Natural killer cell (primary cell): ENCODE results near the gene TELO2. TPM values are rescaled to one million over a fixed set of nuclear protein-coding genes. Genes with fewer than 3 reads are reported as not detected.

Source experiments
- ATAC-seq, 3 donors: fragments of 150-1000 bp in 2 of 3; fragments of 200-7000 bp in 1 of 3; cut with Tn5 transposase; 1 replicate in 1 of 3; 2 replicates in 2 of 3; pipeline ENCODE4 v1.10.0; 2021; ENCODE audit warnings: mild to moderate bottlenecking in 2 of 3, moderate library complexity in 2 of 3
- DNase-seq, 2 donors: peaks; one replicate each; pipeline versions ENCODE4 v3.0.0 to v3.0.0-alpha.2; 2013 to 2021; ENCODE audit warnings: mixed read lengths in 1 of 2
- H3K27ac ChIP-seq: one replicate; pipeline ENCODE4 v1.5.1; 2013; ENCODE audit warnings: mild to moderate bottlenecking, low read length
- H3K27me3 ChIP-seq: one replicate; pipeline ENCODE4 v1.6.1; 2013; ENCODE audit warnings: low read length; ENCODE audit not compliant: control insufficient read depth, insufficient read depth
- H3K36me3 ChIP-seq: one replicate; pipeline ENCODE4 v1.6.1; 2013; ENCODE audit warnings: low read length; ENCODE audit not compliant: control insufficient read depth, insufficient read depth
- H3K4me1 ChIP-seq: one replicate; pipeline ENCODE4 v1.6.1; 2013; ENCODE audit warnings: low read length; ENCODE audit not compliant: control insufficient read depth, insufficient read depth
- H3K4me3 ChIP-seq: one replicate; pipeline ENCODE4 v1.5.1; 2013; ENCODE audit warnings: low read length
- H3K9me3 ChIP-seq: one replicate; pipeline ENCODE4 v1.6.1; 2013; ENCODE audit warnings: low read length; ENCODE audit not compliant: control insufficient read depth, insufficient read depth
- H3K27ac Mint-ChIP-seq, 2 donors: one replicate each; pipeline ENCODE4 v1.8.0; 2022; ENCODE audit warnings: mild to moderate bottlenecking in 2 of 2, mixed read lengths in 2 of 2, moderate library complexity in 1 of 2
- H3K27me3 Mint-ChIP-seq, 2 donors: one replicate each; pipeline ENCODE4 v1.8.0; 2022; ENCODE audit warnings: low read depth in 2 of 2, mixed read lengths in 2 of 2
- H3K36me3 Mint-ChIP-seq: one replicate; pipeline ENCODE4 v1.8.0; 2022; ENCODE audit warnings: mixed read lengths
- H3K4me1 Mint-ChIP-seq, 2 donors: one replicate each; pipeline ENCODE4 v1.8.0; 2022; ENCODE audit warnings: mixed read lengths in 2 of 2
- H3K4me3 Mint-ChIP-seq: one replicate; pipeline ENCODE4 v1.8.0; 2022; ENCODE audit warnings: mild to moderate bottlenecking, moderate library complexity, mixed read lengths
- H3K9me3 Mint-ChIP-seq, 2 donors: one replicate each; pipeline ENCODE4 v1.8.0; 2022; ENCODE audit warnings: mixed read lengths in 2 of 2
- CTCF ChIP-seq: fragments of 200-600 bp; IDR thresholded peaks from one replicate; pipeline ENCODE4 v1.8.0; 2022; ENCODE audit warnings: antibody characterized with exemption
- WGBS: methylation state at CpG from one replicate; pipeline ENCODE4 v1.1.7; 2013; ENCODE audit warnings: missing lambda C conversion rate; ENCODE audit not compliant: insufficient coverage; 5-methylcytosine and 5-hydroxymethylcytosine counted together
- intact Hi-C: fragments of 100-400 bp; cut with micrococcal nuclease; formaldehyde crosslinking; loops from one replicate; pipeline ENCODE4 v1.14.2; 2022
- total RNA-seq, 4 donors: library from RNA; stranded (reverse); fragments of 120-200 nt in 1 of 4; gene quantifications; one replicate each; pipeline versions ENCODE4 v1.2.3 to v1.2.4, GENCODE V29; 2013 to 2022

TELO2 gene
- total RNA-seq, 3 donors from 2014 or later (not counting 1 experiment from before 2014, with no cell fraction given): 45.5 to 50.0 (median 46.5) TPM

GRCh38 chr16:1497014-1497598 is 3.9 kb downstream of the TELO2 start:
- H3K36me3 ChIP-seq: peaks cover 29% of the 10 kb centered on the region

GRCh38 chr16:1498899-1499676 is 5.9 kb downstream of the TELO2 start:
- no peak for DNase-seq
- 97% methylated on average over 35 of the region's 35 CpGs for WGBS
- H3K36me3 Mint-ChIP-seq: no peaks in the 10 kb centered on the region
- H3K27ac ChIP-seq: no peak overlapping the region
- no peak overlapping the region for H3K27ac Mint-ChIP-seq
- H3K36me3 ChIP-seq: peaks cover 41% of the 10 kb centered on the region
- TF ChIP-seq CTCF: no peak
- H3K9me3 ChIP-seq: no peaks in the 10 kb centered on the region
- no peaks in the 10 kb centered on the region for H3K27me3 Mint-ChIP-seq
- no peaks in the 10 kb centered on the region for H3K27me3 ChIP-seq
- H3K9me3 Mint-ChIP-seq: no peaks in the 10 kb centered on the region
- no peak overlapping the region for H3K4me3 Mint-ChIP-seq
- no peaks in the 10 kb centered on the region for H3K4me1 Mint-ChIP-seq
- ATAC-seq: no peak
- intact Hi-C loops: no loop called here
- peaks cover 7% of the 10 kb centered on the region for H3K4me1 ChIP-seq
- no peak overlapping the region for H3K4me3 ChIP-seq

More at GRCh38 chr16:1497014-1497598, 3.9 kb downstream of the TELO2 start:
- TF ChIP-seq CTCF: no peak
- H3K9me3 ChIP-seq: no peaks in the 10 kb centered on the region
- H3K27me3 Mint-ChIP-seq: no peaks in the 10 kb centered on the region
- peak overlapping the region; percentile 17 for H3K4me3 Mint-ChIP-seq
- peaks cover 9 to 16% of the 10 kb centered on the region in 2 donors for H3K4me1 Mint-ChIP-seq
- H3K27ac ChIP-seq: no peak overlapping the region
- H3K4me3 ChIP-seq: no peak overlapping the region
- ATAC-seq (no peak), DNase-seq (no peak)
- no peak overlapping the region for H3K27ac Mint-ChIP-seq
- intact Hi-C loops: no loop called here
- H3K36me3 Mint-ChIP-seq: no peaks in the 10 kb centered on the region
- no peaks in the 10 kb centered on the region for H3K27me3 ChIP-seq
- no peaks in the 10 kb centered on the region for H3K9me3 Mint-ChIP-seq
- 98% methylated on average over 21 of the region's 21 CpGs for WGBS
- peaks cover 23% of the 10 kb centered on the region for H3K4me1 ChIP-seq

GRCh38 chr16:1499756-1500464 is 6.8 kb downstream of the TELO2 start:
- Histone ChIP-seq H3K36me3 (peaks cover 41% of the 10 kb centered on the region), H3K9me3 (no peaks in the 10 kb centered on the region), H3K4me1 (no peaks in the 10 kb centered on the region), H3K27ac (no peak overlapping the region), H3K27me3 (no peaks in the 10 kb centered on the region), H3K4me3 (no peak overlapping the region)
- 94% methylated on average over 36 of the region's 36 CpGs for WGBS
- ATAC-seq (no peak), DNase-seq (no peak)
- TF ChIP-seq CTCF: no peak
- intact Hi-C loops: no loop called here
- Mint-ChIP-seq H3K9me3 (no peaks in the 10 kb centered on the region), H3K27me3 (no peaks in the 10 kb centered on the region), H3K27ac (no peak overlapping the region), H3K4me1 (no peaks in the 10 kb centered on the region), H3K4me3 (no peak overlapping the region), H3K36me3 (no peaks in the 10 kb centered on the region)
